ENCODE data around the gene PIEZO2.

DNA sequence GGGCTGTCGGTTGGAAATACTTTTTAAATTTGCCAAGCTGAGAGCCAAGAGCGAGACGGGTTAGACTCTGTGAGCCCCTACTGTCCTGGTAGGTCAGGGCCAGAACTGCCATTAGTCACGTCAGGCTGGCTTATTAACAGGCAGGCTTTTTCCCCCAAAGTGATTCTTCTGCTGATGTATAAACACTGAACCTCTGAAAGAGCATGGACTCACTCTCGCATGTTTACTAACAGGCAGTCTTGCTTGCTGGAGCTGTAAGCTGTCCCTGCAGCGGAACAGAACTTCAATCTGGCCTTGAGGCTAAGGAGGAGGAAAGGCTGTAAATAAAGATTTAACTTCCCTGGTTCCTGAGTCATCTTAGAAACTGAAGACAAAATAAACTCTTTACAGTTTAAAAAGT is 288.4 kb downstream of the PIEZO2 start:
- TF ChIP-seq CTCF (IDR thresholded peaks at IDR 0.05; ENCODE audit: poor library complexity) (no peak), EZH2 (IDR thresholded peaks at IDR 0.05; ENCODE audit: borderline replicate concordance) (no peak), EZH2phosphoT487 (IDR thresholded peaks at IDR 0.05; ENCODE audit: low read depth, severe bottlenecking, unreplicated experiment) (no peak)

Data from hepatocyte (in vitro differentiated cells).